GM13976 (cell line): ENCODE data around the gene CDC14A.

ENCODE experiments used
- DNase-seq: peaks from one replicate; pipeline ENCODE4 v3.0.0; 2012; ENCODE audit warnings: low spot score
- CTCF ChIP-seq: IDR thresholded peaks from 2 replicates; pipeline ENCODE4 v1.5.1; 2012; ENCODE audit warnings: borderline replicate concordance, mild to moderate bottlenecking; ENCODE audit not compliant: insufficient read depth; ENCODE audit errors: extremely low read depth, missing control alignments, control extremely low read depth
- in situ Hi-C: fragments of 300-500 bp; cut with MboI; formaldehyde crosslinking; loops from one replicate; pipeline ENCODE4 v1.12.0; 2022; ENCODE audit warnings: low sequenced_read_pairs, mixed read lengths, inconsistent platforms; ENCODE audit not compliant: unreplicated experiment

Gene CDC14A

GRCh38 chr1:100411574-100411973 is 59.3 kb downstream of the CDC14A start:
- no peak for TF ChIP-seq CTCF
- DNase-seq = no peak
- in situ Hi-C loops = no loop called here

DNA sequence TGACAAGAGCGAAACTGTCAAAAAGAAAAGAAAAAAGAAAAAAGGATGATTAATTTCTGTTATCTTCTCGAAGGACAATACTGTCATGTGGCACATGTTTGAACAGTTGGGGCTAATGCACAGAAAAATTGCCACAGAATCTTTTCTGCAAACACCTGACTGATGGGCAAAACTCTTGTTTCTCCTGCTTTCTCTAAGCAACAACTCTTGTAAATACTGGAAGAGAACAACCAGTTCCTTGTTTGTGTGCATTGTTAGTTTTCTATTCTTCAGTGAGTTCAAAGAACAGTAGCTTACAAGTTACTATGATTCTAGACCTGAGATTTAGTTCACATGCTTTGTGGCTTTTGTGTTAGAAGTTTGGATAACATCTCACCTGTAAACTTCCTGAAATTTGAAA is 60.7 kb downstream of the CDC14A start:
- in situ Hi-C loops = no loop called here

GRCh38 chr1:100414693-100415497 is 62.6 kb downstream of the CDC14A start:
- in situ Hi-C loops = no loop called here
- TF ChIP-seq CTCF = no peak
- DNase-seq = no peak

More for the DNA sequence above, 60.7 kb downstream of the CDC14A start:
- no peak for TF ChIP-seq CTCF
- no peak for DNase-seq

DNA sequence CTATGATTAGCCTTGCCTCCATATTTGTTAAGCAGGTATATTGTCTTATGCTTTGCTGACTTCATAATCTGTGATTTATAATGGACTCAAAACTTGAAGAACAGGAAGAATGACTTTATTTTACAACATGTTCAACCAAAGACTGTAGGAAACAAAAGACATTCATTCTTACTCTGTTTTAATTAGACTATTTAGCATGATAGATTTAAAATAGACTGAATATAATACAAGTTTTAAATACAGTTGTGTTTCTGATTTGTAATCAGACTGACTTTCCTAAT is 63.1 kb downstream of the CDC14A start:
- DNase-seq = no peak
- in situ Hi-C loops = no loop called here
- TF ChIP-seq CTCF = no peak

GRCh38 chr1:100419072-100419471 is 66.8 kb downstream of the CDC14A start:
- in situ Hi-C loops = no loop called here
- TF ChIP-seq CTCF = no peak
- no peak for DNase-seq

DNA sequence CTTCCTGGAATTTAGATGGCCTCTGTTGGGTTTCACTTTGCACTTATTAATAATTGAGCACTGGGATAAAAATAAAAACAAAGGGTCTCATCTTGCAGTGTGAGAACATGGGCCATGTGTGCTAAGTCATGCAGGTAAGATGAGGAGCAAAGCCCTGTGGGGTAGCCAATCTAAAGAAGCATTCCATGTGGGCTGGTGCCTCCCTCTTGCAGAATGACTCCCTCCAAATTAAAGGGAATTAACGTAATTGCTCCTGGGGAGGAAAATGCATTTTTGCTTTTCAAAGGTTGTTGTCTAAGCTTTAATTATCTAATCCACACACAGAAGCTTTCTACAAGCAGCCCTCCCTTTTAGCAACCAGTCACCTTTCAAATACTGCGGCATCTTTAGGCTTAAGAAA is 69.8 kb downstream of the CDC14A start:
- in situ Hi-C loops = no loop called here
- DNase-seq = no peak
- TF ChIP-seq CTCF = no peak
